Fibroblast of mammary gland (primary cell): ENCODE measurements around the gene DNAH11.

Experiments
- DNase-seq: peaks from one replicate; pipeline ENCODE4 v3.0.0-alpha.2; 2010; ENCODE audit warnings: low read depth
- H3K4me3 ChIP-seq: 2 replicates; pipeline ENCODE4 v1.5.1; 2011; ENCODE audit warnings: low read depth, mild to moderate bottlenecking, low read length, moderate library complexity; ENCODE audit not compliant: control insufficient read depth
- TF ChIP-seq, protein P1 (sequence below): conservative IDR thresholded peaks from 2 replicates; pipeline ENCODE4 v1.5.1; 2011; ENCODE audit warnings: low read depth, low read length, inconsistent platforms; ENCODE audit not compliant: control insufficient read depth, insufficient read depth

Gene DNAH11

DNA sequence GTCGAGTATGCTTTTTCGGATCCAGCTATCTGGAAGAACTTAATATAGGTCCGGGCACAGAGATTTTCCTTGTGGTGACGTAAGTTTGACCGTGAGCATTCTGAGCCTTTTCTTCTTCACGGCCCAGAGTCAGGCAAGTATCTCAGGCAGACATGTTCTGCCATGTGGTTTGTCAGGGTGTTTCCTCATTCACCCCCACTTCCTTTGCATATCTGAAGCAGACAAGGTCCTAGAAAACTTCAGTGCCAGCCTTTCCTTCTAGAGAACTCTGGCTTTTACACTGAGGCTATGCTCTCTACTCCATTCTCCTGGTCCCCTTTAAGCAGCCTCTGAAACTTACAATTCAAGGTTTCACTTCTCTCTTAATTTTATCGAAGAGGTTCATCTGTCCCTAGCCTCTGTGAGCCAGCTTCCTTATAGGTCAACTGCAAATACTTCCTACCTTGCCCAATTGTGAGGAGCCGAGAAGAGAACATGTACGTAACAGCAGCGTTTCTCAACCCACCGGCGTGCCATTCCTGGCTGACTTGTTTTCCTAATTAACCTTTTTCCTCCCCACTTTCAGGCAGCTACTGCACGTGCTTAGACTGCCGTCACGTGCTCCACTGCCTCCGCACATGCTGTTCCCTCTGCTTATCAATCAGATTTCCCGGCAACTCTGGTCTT lies 355.6 kb downstream of the DNAH11 start:
- TF ChIP-seq, protein P1, sequence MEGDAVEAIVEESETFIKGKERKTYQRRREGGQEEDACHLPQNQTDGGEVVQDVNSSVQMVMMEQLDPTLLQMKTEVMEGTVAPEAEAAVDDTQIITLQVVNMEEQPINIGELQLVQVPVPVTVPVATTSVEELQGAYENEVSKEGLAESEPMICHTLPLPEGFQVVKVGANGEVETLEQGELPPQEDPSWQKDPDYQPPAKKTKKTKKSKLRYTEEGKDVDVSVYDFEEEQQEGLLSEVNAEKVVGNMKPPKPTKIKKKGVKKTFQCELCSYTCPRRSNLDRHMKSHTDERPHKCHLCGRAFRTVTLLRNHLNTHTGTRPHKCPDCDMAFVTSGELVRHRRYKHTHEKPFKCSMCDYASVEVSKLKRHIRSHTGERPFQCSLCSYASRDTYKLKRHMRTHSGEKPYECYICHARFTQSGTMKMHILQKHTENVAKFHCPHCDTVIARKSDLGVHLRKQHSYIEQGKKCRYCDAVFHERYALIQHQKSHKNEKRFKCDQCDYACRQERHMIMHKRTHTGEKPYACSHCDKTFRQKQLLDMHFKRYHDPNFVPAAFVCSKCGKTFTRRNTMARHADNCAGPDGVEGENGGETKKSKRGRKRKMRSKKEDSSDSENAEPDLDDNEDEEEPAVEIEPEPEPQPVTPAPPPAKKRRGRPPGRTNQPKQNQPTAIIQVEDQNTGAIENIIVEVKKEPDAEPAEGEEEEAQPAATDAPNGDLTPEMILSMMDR, result no peak
- DNase-seq, result no peak

GRCh38 chr7:21902240-21902639 lies 359.4 kb downstream of the DNAH11 start:
- peak; percentile 29 for DNase-seq

More for the DNA sequence above, 355.6 kb downstream of the DNAH11 start:
- no peak overlapping the region for H3K4me3 ChIP-seq

DNA sequence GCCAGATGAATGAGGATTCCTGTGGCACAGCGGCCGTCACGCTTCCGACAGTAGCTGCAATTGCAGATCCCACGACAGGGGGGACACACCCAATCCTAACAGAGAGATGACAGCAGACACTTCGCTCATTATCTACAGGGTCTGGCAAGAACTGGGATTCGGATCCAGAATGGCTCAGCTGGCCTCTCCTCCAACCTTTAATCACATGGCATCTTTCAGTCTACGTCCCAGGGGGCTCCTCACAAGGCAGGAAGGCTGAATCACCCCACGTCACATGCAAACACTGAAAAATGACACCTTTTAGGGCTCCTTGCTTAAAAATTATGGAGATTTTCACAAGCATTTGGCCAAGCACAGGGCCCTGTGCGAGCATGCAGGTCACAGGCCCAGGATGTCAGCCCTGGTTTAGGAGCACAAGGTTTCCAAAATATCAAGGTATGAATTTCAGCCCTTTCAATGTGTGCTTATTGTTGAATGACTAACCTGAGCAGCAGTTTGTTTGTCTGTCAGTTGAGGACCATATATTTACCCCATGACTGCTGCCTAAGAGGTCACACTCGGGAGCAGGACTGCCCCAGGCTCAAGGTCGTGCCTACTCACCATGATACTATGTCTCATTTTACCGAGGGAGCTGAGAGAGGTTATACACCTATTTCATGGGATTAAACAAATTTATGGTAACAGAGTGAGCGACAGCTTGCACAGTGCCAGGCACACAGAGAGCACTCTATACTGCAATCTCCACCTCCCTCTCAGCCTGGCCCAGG lies 360.4 kb downstream of the DNAH11 start:
- TF ChIP-seq, protein P1, result no peak
- peak; percentile 58 for DNase-seq
- no peak overlapping the region for H3K4me3 ChIP-seq

More at GRCh38 chr7:21902240-21902639, 359.4 kb downstream of the DNAH11 start:
- no peak overlapping the region for H3K4me3 ChIP-seq
- TF ChIP-seq, protein P1, result no peak

GRCh38 chr7:21908746-21909145 lies 365.9 kb downstream of the DNAH11 start:
- H3K4me3 ChIP-seq, result no peak overlapping the region
- DNase-seq, result no peak
- TF ChIP-seq, protein P1, result no peak

- TF ChIP-seq, protein P1, result no peak
- no peak for DNase-seq
- H3K4me3 ChIP-seq, result no peak overlapping the region
Observed at GRCh38 chr7:21910253-21910652, 367.4 kb downstream of the DNAH11 start.

- DNase-seq, result peak; percentile 67
- TF ChIP-seq, protein P1, result no peak
- H3K4me3 ChIP-seq, result no peak overlapping the region
Observed at GRCh38 chr7:21911341-21911875, 368.6 kb downstream of the DNAH11 start.
